ENCODE measurements around the gene CRELD2. TPM values are rescaled to one million over a fixed set of nuclear protein-coding genes. Genes with fewer than 3 reads are reported as not detected.
A peak's percentile ranks its signal among the peaks of the same experiment; 100 is the strongest.

Gene CRELD2
- total and polyA plus RNA-seq, 2 of the 13 experiments (the other 11 are each of a cell fraction or from before 2014, with no cell fraction given) = 17.2 to 44.7 TPM

GRCh38 chr22:49937758-49938564 is 19.5 kb downstream of the CRELD2 start (continued):
- TF ChIP-seq, protein P1, sequence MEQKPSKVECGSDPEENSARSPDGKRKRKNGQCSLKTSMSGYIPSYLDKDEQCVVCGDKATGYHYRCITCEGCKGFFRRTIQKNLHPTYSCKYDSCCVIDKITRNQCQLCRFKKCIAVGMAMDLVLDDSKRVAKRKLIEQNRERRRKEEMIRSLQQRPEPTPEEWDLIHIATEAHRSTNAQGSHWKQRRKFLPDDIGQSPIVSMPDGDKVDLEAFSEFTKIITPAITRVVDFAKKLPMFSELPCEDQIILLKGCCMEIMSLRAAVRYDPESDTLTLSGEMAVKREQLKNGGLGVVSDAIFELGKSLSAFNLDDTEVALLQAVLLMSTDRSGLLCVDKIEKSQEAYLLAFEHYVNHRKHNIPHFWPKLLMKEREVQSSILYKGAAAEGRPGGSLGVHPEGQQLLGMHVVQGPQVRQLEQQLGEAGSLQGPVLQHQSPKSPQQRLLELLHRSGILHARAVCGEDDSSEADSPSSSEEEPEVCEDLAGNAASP (CRISPR knock-in tag; IDR thresholded peaks at IDR 0.05; ENCODE audit: borderline replicate concordance) = peak; percentile 83; the same call in 1 of the 2 replicates
- TF ChIP-seq HNRNPUL1 (IDR thresholded peaks at IDR 0.05; ENCODE audit: low read depth, low read length) (no peak), ATF7-NPFF (CRISPR knock-in tag; IDR thresholded peaks at IDR 0.05; ENCODE audit: low read depth) (peak; percentile 80; the same call in 1 of the 2 replicates), ZNF646 (CRISPR knock-in tag; IDR thresholded peaks at IDR 0.05) (no peak), ZNF33B (CRISPR knock-in tag; IDR thresholded peaks at IDR 0.05) (0 out of 2 replicates have a peak, but pooled peaks have one; percentile 26), HHEX (CRISPR knock-in tag; IDR thresholded peaks at IDR 0.05) (no peak), NR1H2 (CRISPR knock-in tag; IDR thresholded peaks at IDR 0.05; ENCODE audit: borderline replicate concordance, low read depth) (no peak), ZNF432 (CRISPR knock-in tag; IDR thresholded peaks at IDR 0.05; ENCODE audit: borderline replicate concordance) (no peak), HNRNPL (IDR thresholded peaks at IDR 0.05; ENCODE audit: low read depth, low read length) (peak; percentile 81), HMG20A (CRISPR knock-in tag; IDR thresholded peaks at IDR 0.05; ENCODE audit: borderline replicate concordance) (no peak; the same call in 1 of the 2 replicates), CCDC6 (CRISPR knock-in tag; IDR thresholded peaks at IDR 0.05) (no peak), ZNF264 (CRISPR knock-in tag; IDR thresholded peaks at IDR 0.05) (no peak), ZNF232 (CRISPR knock-in tag; IDR thresholded peaks at IDR 0.05; ENCODE audit: borderline replicate concordance) (no peak; the same call in 1 of the 2 replicates), ZFP36L1 (CRISPR knock-in tag; IDR thresholded peaks at IDR 0.05) (0 out of 2 replicates have a peak, but pooled peaks have one; percentile 21), SIN3B (IDR thresholded peaks at IDR 0.05; ENCODE audit: low read length) (no peak), KLF12 (CRISPR knock-in tag; IDR thresholded peaks at IDR 0.05; ENCODE audit: borderline replicate concordance) (no peak), ZFX (CRISPR knock-in tag; IDR thresholded peaks at IDR 0.05; ENCODE audit: low read depth) (peak; percentile 86), ZNF564 (CRISPR knock-in tag; IDR thresholded peaks at IDR 0.05) (no peak), ZNF607 (CRISPR knock-in tag; IDR thresholded peaks at IDR 0.05; ENCODE audit: borderline replicate concordance) (peak; percentile 68; the same call in 1 of the 2 replicates), ZBTB43 (CRISPR knock-in tag; conservative IDR thresholded peaks at IDR 0.05) (peak; percentile 77), SALL1 (CRISPR knock-in tag; IDR thresholded peaks at IDR 0.05) (peak; percentile 85)

All from HepG2 (cell line).